HepG2 (cell line): ENCODE measurements around the gene RPS23. TPM values are rescaled to one million over a fixed set of nuclear protein-coding genes. Genes with fewer than 3 reads are reported as not detected.

Experiments
- ATF1 ChIP-seq: IDR thresholded peaks from 2 replicates; pipeline ENCODE4 v1.6.1; 2016; ENCODE audit warnings: mild to moderate bottlenecking, control low read depth
- BORCS8-MEF2B ChIP-seq: sonication (generic); formaldehyde crosslinking; IDR thresholded peaks from 2 replicates; pipeline ENCODE4 v1.8.0; 2022; ENCODE audit warnings: mild to moderate bottlenecking, missing genetic modification reagents
- FOSL1 ChIP-seq: sonication (generic); formaldehyde crosslinking; IDR thresholded peaks from 2 replicates; pipeline ENCODE4 v1.9.0; 2021; ENCODE audit warnings: missing genetic modification reagents, borderline replicate concordance
- FOXP1 ChIP-seq, 2 experiments: fragments of 450-650 bp in 1 of 2; IDR thresholded peaks; 2 replicates each; pipeline ENCODE4 v1.6.1; 2017 to 2018; ENCODE audit warnings: antibody characterized with exemption in 1 of 2
- HDAC1 ChIP-seq: sonication (generic); formaldehyde crosslinking; IDR thresholded peaks from 2 replicates; pipeline ENCODE4 v1.5.1; 2020; ENCODE audit warnings: mild to moderate bottlenecking, missing genetic modification reagents
- HIVEP1 ChIP-seq: sonication (generic); formaldehyde crosslinking; IDR thresholded peaks from 2 replicates; pipeline ENCODE4 v1.4.0; 2020; ENCODE audit warnings: mild to moderate bottlenecking, missing genetic modification reagents
- HOXA7 ChIP-seq: sonication (generic); formaldehyde crosslinking; IDR thresholded peaks from 2 replicates; pipeline ENCODE4 v1.8.1; 2022; ENCODE audit warnings: mild to moderate bottlenecking, missing genetic modification reagents, moderate library complexity
- ISL2 ChIP-seq: sonication (generic); formaldehyde crosslinking; IDR thresholded peaks from 2 replicates; pipeline ENCODE4 v1.5.0; 2020; ENCODE audit warnings: missing genetic modification reagents
- KDM4B ChIP-seq: sonication (generic); formaldehyde crosslinking; IDR thresholded peaks from 2 replicates; pipeline ENCODE4 v1.4.0; 2020; ENCODE audit warnings: missing genetic modification reagents
- KDM5A ChIP-seq: fragments of 200-600 bp; sonication (generic); IDR thresholded peaks from 2 replicates; pipeline ENCODE4 v1.7.0; 2018; ENCODE audit warnings: antibody characterized with exemption, mild to moderate bottlenecking, low read length, borderline replicate concordance
- MLX ChIP-seq: IDR thresholded peaks from 2 replicates; pipeline ENCODE4 v1.6.1; 2016
- NAIF1 ChIP-seq: sonication (generic); formaldehyde crosslinking; IDR thresholded peaks from 2 replicates; pipeline ENCODE4 v1.5.0; 2020; ENCODE audit warnings: mild to moderate bottlenecking, missing genetic modification reagents, borderline replicate concordance
- NCOA5 ChIP-seq: sonication (generic); formaldehyde crosslinking; IDR thresholded peaks from 2 replicates; pipeline ENCODE4 v1.4.0; 2020; ENCODE audit warnings: missing genetic modification reagents
- NONO ChIP-seq, 2 experiments: fragments of 450-650 bp in 1 of 2; sonication (generic) in 1 of 2; formaldehyde crosslinking in 1 of 2; IDR thresholded peaks in 1 of 2; conservative IDR thresholded peaks in 1 of 2; 2 replicates each; pipeline versions ENCODE4 v1.6.1 to v1.8.0; 2017 to 2022; ENCODE audit warnings: mild to moderate bottlenecking in 1 of 2, missing genetic modification reagents in 1 of 2, moderate library complexity in 1 of 2
- RBM39 ChIP-seq: fragments of 200-400 bp; formaldehyde crosslinking; IDR thresholded peaks from one replicate; pipeline ENCODE4 v1.6.1; 2018; ENCODE audit warnings: antibody characterized with exemption, mild to moderate bottlenecking, low read depth, low read length; ENCODE audit not compliant: poor library complexity, severe bottlenecking
- SOX13 ChIP-seq, 3 experiments: fragments of 450-650 bp in 1 of 3; sonication (generic) in 1 of 3; formaldehyde crosslinking in 1 of 3; IDR thresholded peaks in 2 of 3; conservative IDR thresholded peaks in 1 of 3; 2 replicates each; pipeline versions ENCODE4 v1.5.0 to v1.6.1; 2016 to 2020; ENCODE audit warnings: antibody characterized with exemption in 1 of 3, mild to moderate bottlenecking in 1 of 3, missing compliant biosample characterization in 1 of 3, missing genetic modification reagents in 1 of 3, moderate library complexity in 1 of 3
- SP5 ChIP-seq: IDR thresholded peaks from 2 replicates; pipeline ENCODE4 v1.6.1; 2016; ENCODE audit warnings: low read depth, borderline replicate concordance
- TARDBP ChIP-seq: sonication (generic); formaldehyde crosslinking; IDR thresholded peaks from 2 replicates; pipeline ENCODE4 v1.8.0; 2022; ENCODE audit warnings: mild to moderate bottlenecking, missing genetic modification reagents
- THYN1 ChIP-seq: sonication (generic); formaldehyde crosslinking; IDR thresholded peaks from 2 replicates; pipeline ENCODE4 v1.8.1; 2023; ENCODE audit warnings: low read depth, mild to moderate bottlenecking, moderate library complexity, missing genetic modification reagents, borderline replicate concordance
- TOE1 ChIP-seq: sonication (generic); formaldehyde crosslinking; IDR thresholded peaks from 2 replicates; pipeline ENCODE4 v1.4.0; 2020; ENCODE audit warnings: mild to moderate bottlenecking, missing genetic modification reagents
- ZNF234 ChIP-seq: sonication (generic); formaldehyde crosslinking; conservative IDR thresholded peaks from 2 replicates; pipeline ENCODE4 v1.5.1; 2020; ENCODE audit warnings: mild to moderate bottlenecking, missing genetic modification reagents
- ZNF296 ChIP-seq: sonication (generic); formaldehyde crosslinking; conservative IDR thresholded peaks from 2 replicates; pipeline ENCODE4 v1.5.0; 2020; ENCODE audit warnings: mild to moderate bottlenecking, missing genetic modification reagents
- ZNF530 ChIP-seq: sonication (generic); formaldehyde crosslinking; IDR thresholded peaks from 2 replicates; pipeline ENCODE4 v1.5.0; 2020; ENCODE audit warnings: low read depth, mild to moderate bottlenecking, missing genetic modification reagents
- ZNF589 ChIP-seq: sonication (generic); formaldehyde crosslinking; conservative IDR thresholded peaks from 2 replicates; pipeline ENCODE4 v1.8.0; 2022; ENCODE audit warnings: mild to moderate bottlenecking, moderate library complexity, missing genetic modification reagents
- ZNF703 ChIP-seq: sonication (generic); formaldehyde crosslinking; IDR thresholded peaks from 2 replicates; pipeline ENCODE4 v1.5.1; 2020; ENCODE audit warnings: missing genetic modification reagents, mild to moderate bottlenecking, moderate library complexity, borderline replicate concordance
- ZNF83 ChIP-seq: sonication (generic); formaldehyde crosslinking; IDR thresholded peaks from 2 replicates; pipeline ENCODE4 v1.4.0; 2020; ENCODE audit warnings: missing genetic modification reagents, mild to moderate bottlenecking, borderline replicate concordance
- polyA plus RNA-seq, 8 experiments: library from polyadenylated mRNA; depleted of rRNA in 3 of 8; stranded (reverse) in 7 of 8; unstranded in 1 of 8; fragments of >200 nt; fragmentation: Illumina TruSeq in 4 of 8; extraction: Trizol in 4 of 8; gene quantifications; 2 replicates each; pipeline versions ENCODE4 v1.2.1 to v1.2.3, GENCODE V29; 2011 to 2016; ENCODE audit warnings: low read depth in 4 of 8, missing spikeins in 1 of 8, mixed read lengths in 1 of 8; ENCODE audit not compliant: insufficient read depth in 1 of 8
- total RNA-seq, 5 experiments: library from RNA; depleted of rRNA; stranded (reverse); fragments of >200 nt; fragmentation: Illumina TruSeq; extraction: Trizol; gene quantifications; 2 replicates each; pipeline ENCODE4 v1.2.3, GENCODE V29; 2016; ENCODE audit warnings: low read depth in 1 of 5
- TF ChIP-seq, protein P1 (sequence below): sonication (generic); formaldehyde crosslinking; IDR thresholded peaks from 2 replicates; pipeline ENCODE4; 2020; ENCODE audit warnings: missing genetic modification reagents, mild to moderate bottlenecking, borderline replicate concordance

The RPS23 gene
- total and polyA plus RNA-seq, 2 of the 13 experiments (the other 11 are each of a cell fraction or from before 2014, with no cell fraction given), result 3,088 to 3,235 TPM

- TF ChIP-seq ISL2 (CRISPR knock-in tag) (peak; percentile 43; the same call in 1 of the 2 replicates), TARDBP (CRISPR knock-in tag) (no peak), BORCS8-MEF2B (CRISPR knock-in tag) (peak; percentile 58; the same call in 1 of the 2 replicates), THYN1 (CRISPR knock-in tag) (no peak), FOXP1 (IDR thresholded peaks at IDR 0.05) (no peak), FOXP1 (CRISPR knock-in tag; IDR thresholded peaks at IDR 0.05) (no peak), TOE1 (CRISPR knock-in tag) (peak; percentile 59; the same call in 1 of the 2 replicates), ZNF703 (CRISPR knock-in tag) (0 out of 2 replicates have a peak, but pooled peaks have one; percentile 57), ZNF530 (CRISPR knock-in tag) (no peak), HDAC1 (peak; percentile 54), FOSL1 (0 out of 2 replicates have a peak, but pooled peaks have one; percentile 40), ZNF234 (CRISPR knock-in tag) (peak; percentile 64; the same call in 1 of the 2 replicates), KDM4B (no peak), RBM39 (peak; percentile 97), NAIF1 (no peak), NONO (IDR thresholded peaks at IDR 0.05) (no peak), NONO (CRISPR knock-in tag; conservative IDR thresholded peaks at IDR 0.05) (peak; percentile 25; the same call in 1 of the 2 replicates), HIVEP1 (CRISPR knock-in tag) (peak; percentile 71), NCOA5 (CRISPR knock-in tag) (no peak), MLX (CRISPR knock-in tag) (no peak), SOX13 (IDR thresholded peaks at IDR 0.05) (no peak), SOX13 (CRISPR knock-in tag; conservative IDR thresholded peaks at IDR 0.05 in 1 of 2, IDR thresholded peaks at IDR 0.05 in 1 of 2) (no peak), HOXA7 (no peak), KDM5A (peak; percentile 90; the same call in 1 of the 2 replicates), SP5 (peak; percentile 30), ZNF589 (no peak), ZNF83 (CRISPR knock-in tag) (no peak), ATF1 (CRISPR knock-in tag) (no peak; the same call in 1 of the 2 replicates), ZNF296 (peak; percentile 47; the same call in 1 of the 2 replicates)
- TF ChIP-seq, protein P1, sequence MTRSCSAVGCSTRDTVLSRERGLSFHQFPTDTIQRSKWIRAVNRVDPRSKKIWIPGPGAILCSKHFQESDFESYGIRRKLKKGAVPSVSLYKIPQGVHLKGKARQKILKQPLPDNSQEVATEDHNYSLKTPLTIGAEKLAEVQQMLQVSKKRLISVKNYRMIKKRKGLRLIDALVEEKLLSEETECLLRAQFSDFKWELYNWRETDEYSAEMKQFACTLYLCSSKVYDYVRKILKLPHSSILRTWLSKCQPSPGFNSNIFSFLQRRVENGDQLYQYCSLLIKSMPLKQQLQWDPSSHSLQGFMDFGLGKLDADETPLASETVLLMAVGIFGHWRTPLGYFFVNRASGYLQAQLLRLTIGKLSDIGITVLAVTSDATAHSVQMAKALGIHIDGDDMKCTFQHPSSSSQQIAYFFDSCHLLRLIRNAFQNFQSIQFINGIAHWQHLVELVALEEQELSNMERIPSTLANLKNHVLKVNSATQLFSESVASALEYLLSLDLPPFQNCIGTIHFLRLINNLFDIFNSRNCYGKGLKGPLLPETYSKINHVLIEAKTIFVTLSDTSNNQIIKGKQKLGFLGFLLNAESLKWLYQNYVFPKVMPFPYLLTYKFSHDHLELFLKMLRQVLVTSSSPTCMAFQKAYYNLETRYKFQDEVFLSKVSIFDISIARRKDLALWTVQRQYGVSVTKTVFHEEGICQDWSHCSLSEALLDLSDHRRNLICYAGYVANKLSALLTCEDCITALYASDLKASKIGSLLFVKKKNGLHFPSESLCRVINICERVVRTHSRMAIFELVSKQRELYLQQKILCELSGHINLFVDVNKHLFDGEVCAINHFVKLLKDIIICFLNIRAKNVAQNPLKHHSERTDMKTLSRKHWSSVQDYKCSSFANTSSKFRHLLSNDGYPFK, result peak; percentile 72; the same call in 1 of the 2 replicates
Measured at GRCh38 chr5:82277987-82278710, at the start of gene RPS23 (continued).
